ENCODE measurements around the gene TRPV2.

Gene TRPV2

GRCh38 chr17:16422416-16422815, 7.0 kb downstream of the TRPV2 start:
- TF ChIP-seq EZH2phosphoT487 (IDR thresholded peaks at IDR 0.05; ENCODE audit: borderline replicate concordance, low read length): no peak
- TF ChIP-seq CTCF (IDR thresholded peaks at IDR 0.05; ENCODE audit: low read depth, low read length, poor library complexity, severe bottlenecking): no peak
- H3K4me2 ChIP-seq (ENCODE audit: low read length): no peak overlapping the region
- no peaks in the 10 kb centered on the region for H3K27me3 ChIP-seq (ENCODE audit: control insufficient read depth, low read length)
- H3F3A ChIP-seq (ENCODE audit: control insufficient read depth, insufficient read depth): no peaks in the 10 kb centered on the region
- H4K20me1 ChIP-seq (ENCODE audit: control insufficient read depth, insufficient read depth, low read depth, low read length): no peaks in the 10 kb centered on the region
- no peaks in the 10 kb centered on the region for H3K79me2 ChIP-seq (ENCODE audit: control insufficient read depth, low read length)
- no peaks in the 10 kb centered on the region for H3K9me3 ChIP-seq (ENCODE audit: control insufficient read depth, insufficient read depth, low read length)
- H3K27ac ChIP-seq (ENCODE audit: low read depth, low read length): no peak overlapping the region
- no peaks in the 10 kb centered on the region for H3K36me3 ChIP-seq (ENCODE audit: control insufficient read depth, low read length)
- H3K9me2 ChIP-seq (replicated peaks; ENCODE audit: control insufficient read depth, low read length): no peaks in the 10 kb centered on the region
- peaks cover 9% of the 10 kb centered on the region for H3K4me1 ChIP-seq (ENCODE audit: control insufficient read depth, low read length)
- no peak overlapping the region for H3K4me3 ChIP-seq (ENCODE audit: low read length)

- no peaks in the 10 kb centered on the region for H3K9me3 ChIP-seq (ENCODE audit: control insufficient read depth, insufficient read depth, low read length)
- no peak overlapping the region for H3K4me3 ChIP-seq (ENCODE audit: low read length)
- no peak overlapping the region for H3K27ac ChIP-seq (ENCODE audit: low read depth, low read length)
- H3K27me3 ChIP-seq (ENCODE audit: control insufficient read depth, low read length): no peaks in the 10 kb centered on the region
- no peak overlapping the region for H3K4me2 ChIP-seq (ENCODE audit: low read length)
- H3K4me1 ChIP-seq (ENCODE audit: control insufficient read depth, low read length): peaks cover 15% of the 10 kb centered on the region
- no peak for TF ChIP-seq CTCF (IDR thresholded peaks at IDR 0.05; ENCODE audit: low read depth, low read length, poor library complexity, severe bottlenecking)
- TF ChIP-seq EZH2phosphoT487 (IDR thresholded peaks at IDR 0.05; ENCODE audit: borderline replicate concordance, low read length): no peak
- no peaks in the 10 kb centered on the region for H3K9me2 ChIP-seq (replicated peaks; ENCODE audit: control insufficient read depth, low read length)
- H3F3A ChIP-seq (ENCODE audit: control insufficient read depth, insufficient read depth): no peaks in the 10 kb centered on the region
- H3K36me3 ChIP-seq (ENCODE audit: control insufficient read depth, low read length): no peaks in the 10 kb centered on the region
- no peaks in the 10 kb centered on the region for H3K79me2 ChIP-seq (ENCODE audit: control insufficient read depth, low read length)
- no peaks in the 10 kb centered on the region for H4K20me1 ChIP-seq (ENCODE audit: control insufficient read depth, insufficient read depth, low read depth, low read length)
These were observed 8.0 kb downstream of the TRPV2 start for GRCh38 chr17:16423226-16423872.

GRCh38 chr17:16425202-16425601, 9.8 kb downstream of the TRPV2 start:
- Histone ChIP-seq H3K4me1 (ENCODE audit: control insufficient read depth, low read length) (peaks cover 8% of the 10 kb centered on the region), H3K79me2 (ENCODE audit: control insufficient read depth, low read length) (no peaks in the 10 kb centered on the region), H3K4me3 (ENCODE audit: low read length) (no peak overlapping the region), H3K4me2 (ENCODE audit: low read length) (no peak overlapping the region), H4K20me1 (ENCODE audit: control insufficient read depth, insufficient read depth, low read depth, low read length) (no peaks in the 10 kb centered on the region), H3K27ac (ENCODE audit: low read depth, low read length) (no peak overlapping the region), H3F3A (ENCODE audit: control insufficient read depth, insufficient read depth) (no peaks in the 10 kb centered on the region), H3K36me3 (ENCODE audit: control insufficient read depth, low read length) (no peaks in the 10 kb centered on the region), H3K9me3 (ENCODE audit: control insufficient read depth, insufficient read depth, low read length) (no peaks in the 10 kb centered on the region), H3K27me3 (ENCODE audit: control insufficient read depth, low read length) (no peaks in the 10 kb centered on the region), H3K9me2 (replicated peaks; ENCODE audit: control insufficient read depth, low read length) (no peaks in the 10 kb centered on the region)
- TF ChIP-seq CTCF (IDR thresholded peaks at IDR 0.05; ENCODE audit: low read depth, low read length, poor library complexity, severe bottlenecking): no peak
- TF ChIP-seq EZH2phosphoT487 (IDR thresholded peaks at IDR 0.05; ENCODE audit: borderline replicate concordance, low read length): no peak
